RWPE2 (cell line): Measurements from ENCODE around the gene RS1.

Experiments used
- ATAC-seq: fragments of 200-7000 bp; cut with Tn5 transposase; 3 replicates; pipeline ENCODE4 v1.9.1; 2021; ENCODE audit warnings: low read depth
- DNase-seq: peaks from one replicate; pipeline ENCODE4 v3.0.0-alpha.2; 2020; ENCODE audit warnings: low spot score
- H3K27ac ChIP-seq: fragments of 450-650 bp; 2 replicates; pipeline ENCODE4 v1.5.1; 2017; ENCODE audit warnings: mild to moderate bottlenecking; ENCODE audit not compliant: poor library complexity, severe bottlenecking
- H3K27me3 ChIP-seq: fragments of 250-450 bp; sonication (Bioruptor Pico); 2 replicates; pipeline ENCODE4 v1.5.1; 2021; ENCODE audit warnings: mild to moderate bottlenecking, moderate library complexity; ENCODE audit not compliant: insufficient read depth, poor library complexity, severe bottlenecking
- H3K36me3 ChIP-seq: fragments of 250-450 bp; sonication (Bioruptor Pico); 2 replicates; pipeline ENCODE4 v1.5.1; 2020; ENCODE audit warnings: low read depth, mild to moderate bottlenecking, moderate library complexity
- H3K4me1 ChIP-seq: fragments of 250-450 bp; sonication (Bioruptor Pico); 2 replicates; pipeline ENCODE4 v1.5.1; 2021; ENCODE audit warnings: mild to moderate bottlenecking, moderate library complexity; ENCODE audit not compliant: insufficient read depth, poor library complexity, severe bottlenecking
- H3K4me3 ChIP-seq: fragments of 250-450 bp; sonication (Bioruptor Pico); 2 replicates; pipeline ENCODE4 v1.5.1; 2021; ENCODE audit warnings: mild to moderate bottlenecking, moderate library complexity; ENCODE audit not compliant: severe bottlenecking
- H3K9me3 ChIP-seq: fragments of 250-450 bp; sonication (Bioruptor Pico); 2 replicates; pipeline ENCODE4 v1.5.1; 2021; ENCODE audit warnings: mild to moderate bottlenecking, moderate library complexity; ENCODE audit not compliant: severe bottlenecking
- CTCF ChIP-seq: fragments of 450-650 bp; IDR thresholded peaks from one replicate; pipeline ENCODE4 v1.5.1; 2017; ENCODE audit warnings: mild to moderate bottlenecking, moderate library complexity; ENCODE audit not compliant: poor library complexity, severe bottlenecking

The RS1 gene

GRCh38 chrX:18596096-18596495 is 75.8 kb downstream of the RS1 start:
- ATAC-seq, result no peak
- H3K36me3 ChIP-seq, result no peaks in the 10 kb centered on the region
- DNase-seq, result no peak
- no peak for TF ChIP-seq CTCF
- H3K27ac ChIP-seq, result no peak overlapping the region
- no peaks in the 10 kb centered on the region for H3K27me3 ChIP-seq
- no peaks in the 10 kb centered on the region for H3K9me3 ChIP-seq
- H3K4me3 ChIP-seq, result no peak overlapping the region
- no peaks in the 10 kb centered on the region for H3K4me1 ChIP-seq

DNA sequence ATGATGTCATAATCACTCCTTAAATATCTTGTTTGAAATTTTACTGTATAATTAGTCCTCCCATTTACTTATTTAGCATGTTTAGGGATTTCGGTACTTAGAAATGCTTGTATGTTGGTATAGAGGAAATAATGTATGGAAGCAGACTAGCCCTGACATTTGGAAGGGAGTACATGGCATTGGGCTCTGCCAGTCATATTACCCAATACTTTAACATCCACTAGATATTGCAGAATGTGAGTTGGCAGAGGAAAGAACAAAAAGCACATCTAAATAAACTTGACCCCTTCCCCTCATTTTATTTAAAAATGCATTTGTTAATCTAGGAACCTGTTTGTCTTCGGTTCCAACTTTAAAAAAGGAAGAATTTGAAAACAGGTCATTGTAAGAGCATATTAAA is 77.8 kb downstream of the RS1 start:
- Histone ChIP-seq H3K27me3 (no peaks in the 10 kb centered on the region), H3K36me3 (no peaks in the 10 kb centered on the region), H3K4me1 (no peaks in the 10 kb centered on the region), H3K4me3 (no peak overlapping the region), H3K27ac (no peak overlapping the region), H3K9me3 (no peaks in the 10 kb centered on the region)
- TF ChIP-seq CTCF, result no peak
- ATAC-seq (no peak), DNase-seq (no peak)

GRCh38 chrX:18591834-18592233 is 80.1 kb downstream of the RS1 start:
- ATAC-seq (no peak), DNase-seq (no peak)
- Histone ChIP-seq H3K4me1 (no peaks in the 10 kb centered on the region), H3K27ac (no peak overlapping the region), H3K4me3 (no peak overlapping the region), H3K36me3 (no peaks in the 10 kb centered on the region), H3K9me3 (no peaks in the 10 kb centered on the region), H3K27me3 (no peaks in the 10 kb centered on the region)
- TF ChIP-seq CTCF, result no peak
